A549 (cell line): Measurements from ENCODE around the gene GSDMA. TPM values are rescaled to one million over a fixed set of nuclear protein-coding genes. Genes with fewer than 3 reads are reported as not detected.

Source experiments
- ATAC-seq, 2 experiments: fragments of 200-7000 bp in 1 of 2; fragments of >200 bp in 1 of 2; cut with Nextera tagmentation in 1 of 2; cut with Tn5 transposase in 1 of 2; 3 replicates each; pipeline versions ENCODE4 v1.8.0 to v1.9.1; 2018 to 2020; ENCODE audit warnings: mild to moderate bottlenecking in 1 of 2, moderate library complexity in 1 of 2
- CTCF ChIA-PET: fragments of 300-600 bp; sonication (Branson Sonifier 250); formaldehyde crosslinking; extraction: SDS; loops from one replicate; lab custom pipeline; 2021; ENCODE audit warnings: antibody characterized with exemption, inconsistent platforms; lab: Yijun Ruan, JAX
- POLR2A ChIA-PET: fragments of 350-600 bp; formaldehyde crosslinking; extraction: SDS; loops from one replicate; lab custom pipeline; 2021; ENCODE audit warnings: antibody characterized with exemption, inconsistent platforms; lab: Yijun Ruan, JAX
- DNase-seq, 2 experiments: peaks; one replicate each; pipeline versions ENCODE4 v3.0.0 to v3.0.0-alpha.2; 2011 to 2016; ENCODE audit warnings: low read depth in 1 of 2, low spot score in 1 of 2
- FAIRE-seq: peaks from 2 replicates; lab custom pipeline; 2011; peaks lifted over from hg19 to GRCh38; lab: Jason Lieb, UNC
- H3K27ac ChIP-seq, 2 experiments: fragments of >200 bp; sonication (Bioruptor Twin); formaldehyde crosslinking; 3 replicates each; pipeline ENCODE4 v1.5.1; 2016 to 2017
- H3K4me1 ChIP-seq: fragments of >200 bp; sonication (Bioruptor Twin); formaldehyde crosslinking; 3 replicates; pipeline ENCODE4 v1.6.1; 2016
- H3K4me2 ChIP-seq: fragments of >200 bp; sonication (Bioruptor Twin); formaldehyde crosslinking; 3 replicates; pipeline ENCODE4 v1.6.1; 2016
- H3K4me3 ChIP-seq: fragments of >200 bp; sonication (Bioruptor Twin); formaldehyde crosslinking; 3 replicates; pipeline ENCODE4 v1.5.1; 2016
- H3K9me3 ChIP-seq: fragments of >200 bp; sonication (Bioruptor Twin); formaldehyde crosslinking; 3 replicates; pipeline ENCODE4 v1.6.1; 2016
- CBX2 ChIP-seq: fragments of 200-600 bp; sonication (generic); IDR thresholded peaks from 2 replicates; pipeline ENCODE4 v1.6.1; 2016; ENCODE audit warnings: low read depth, mild to moderate bottlenecking, borderline replicate concordance
- CEBPB ChIP-seq, 2 experiments: fragments of >200 bp in 1 of 2; sonication (Bioruptor Twin) in 1 of 2; formaldehyde crosslinking in 1 of 2; IDR thresholded peaks; 2 replicates each; pipeline ENCODE4 v1.6.1; 2012 to 2016
- EHMT2 ChIP-seq: fragments of 200-600 bp; sonication (generic); IDR thresholded peaks from 2 replicates; pipeline ENCODE4 v1.6.1; 2016; ENCODE audit warnings: antibody characterized with exemption, low read depth, mild to moderate bottlenecking, moderate library complexity
- ELK1 ChIP-seq: fragments of 150-350 bp; IDR thresholded peaks from 2 replicates; pipeline ENCODE4 v1.6.1; 2014; ENCODE audit warnings: low read depth, mild to moderate bottlenecking, low read length
- FOSB ChIP-seq: fragments of 250-450 bp; sonication (Bioruptor Pico); IDR thresholded peaks from 2 replicates; pipeline ENCODE4 v1.5.0; 2020; ENCODE audit warnings: mild to moderate bottlenecking, moderate library complexity
- HDAC2 ChIP-seq: fragments of 200-600 bp; sonication (generic); IDR thresholded peaks from 2 replicates; pipeline ENCODE4 v1.6.1; 2016
- JUN ChIP-seq, 2 experiments: fragments of >200 bp; sonication (Bioruptor Twin); formaldehyde crosslinking; IDR thresholded peaks; 2 replicates in 1 of 2; 3 replicates in 1 of 2; pipeline ENCODE4 v1.6.1; 2016 to 2017
- MAFK ChIP-seq: fragments of 450-650 bp; IDR thresholded peaks from 2 replicates; pipeline ENCODE4 v1.6.1; 2014; ENCODE audit not compliant: partially characterized antibody
- PHF8 ChIP-seq: fragments of 200-600 bp; sonication (generic); IDR thresholded peaks from 2 replicates; pipeline ENCODE4 v1.6.1; 2016; ENCODE audit warnings: low read depth, mild to moderate bottlenecking, antibody characterized with exemption, moderate library complexity, borderline replicate concordance
- POLR2AphosphoS2 ChIP-seq: conservative IDR thresholded peaks from 2 replicates; pipeline ENCODE4 v1.6.1; 2012; ENCODE audit warnings: low read length, improper control_type of control experiment, inconsistent platforms
- RCOR1 ChIP-seq: fragments of 150-350 bp; IDR thresholded peaks from 2 replicates; pipeline ENCODE4 v1.6.1; 2014; ENCODE audit warnings: antibody characterized with exemption, low read length, low read depth
- RNF2 ChIP-seq: fragments of 200-600 bp; sonication (generic); IDR thresholded peaks from 2 replicates; pipeline ENCODE4 v1.6.1; 2016; ENCODE audit warnings: low read depth, mild to moderate bottlenecking, antibody characterized with exemption, moderate library complexity, borderline replicate concordance
- SMC3 ChIP-seq: fragments of >200 bp; sonication (Bioruptor Twin); formaldehyde crosslinking; IDR thresholded peaks from 3 replicates; pipeline ENCODE4 v1.6.1; 2018; ENCODE audit warnings: inconsistent platforms
- TP53 ChIP-seq: fragments of 250-450 bp; sonication (Bioruptor Pico); IDR thresholded peaks from 2 replicates; pipeline ENCODE4 v1.5.0; 2021; ENCODE audit warnings: mild to moderate bottlenecking, moderate library complexity
- ZC3H11A ChIP-seq: fragments of 450-650 bp; IDR thresholded peaks from 2 replicates; pipeline ENCODE4 v1.6.1; 2014; ENCODE audit warnings: antibody characterized with exemption, mild to moderate bottlenecking
- ZNF302 ChIP-seq: fragments of 250-450 bp; sonication (Bioruptor Pico); IDR thresholded peaks from 2 replicates; pipeline ENCODE4 v1.9.0; 2021; ENCODE audit warnings: inconsistent platforms, mild to moderate bottlenecking, moderate library complexity
- whole genome bisulfite sequencing: methylation state at CpG from one replicate; pipeline ENCODE4 v1.1.6; 2017; ENCODE audit errors: missing lambda C conversion rate; 5-methylcytosine and 5-hydroxymethylcytosine counted together
- polyA plus RNA-seq, 4 experiments: library from polyadenylated mRNA; depleted of rRNA in 3 of 4; stranded (reverse); fragments of >200 nt; fragmentation: RNase III in 1 of 4; extraction: RNeasy Plus Mini Kit Qiagen cat#74134 plus additional on column Dnase treatment in 1 of 4; gene quantifications; 2 replicates in 3 of 4; 3 replicates in 1 of 4; pipeline ENCODE4 v1.2.3, GENCODE V29; 2011 to 2017

The GSDMA gene
- polyA plus RNA-seq, 2 of the 4 experiments (the other 2 are of a cell fraction) = not detected

GRCh38 chr17:39975801-39976200, 13.0 kb downstream of the GSDMA start:
- Histone ChIP-seq H3K4me3 (no peak overlapping the region), H3K27ac (no peak overlapping the region), H3K4me2 (no peak overlapping the region), H3K9me3 (no peaks in the 10 kb centered on the region), H3K4me1 (peaks cover 8% of the 10 kb centered on the region; the same call in 2 of the 3 replicates)
- FAIRE-seq (no peak), ATAC-seq (no peak), DNase-seq (no peak)
- WGBS = 48% methylated on average over 4 of the region's 4 CpGs
- TF ChIP-seq HDAC2 (no peak), ZC3H11A (no peak), EHMT2 (no peak), ELK1 (no peak), FOSB (CRISPR knock-in tag) (no peak), RCOR1 (no peak), CBX2 (no peak), JUN (IDR thresholded peaks at IDR 0.05) (no peak), ZNF302 (CRISPR knock-in tag) (no peak), SMC3 (no peak)
- ChIA-PET CTCF (interaction anchor here (0.6 to 19.9 kb wide), 10 partner anchors 14 to 1703 kb away, joined by 3 to 405 read pairs (median 3); partner anchors contain the start of gene GSDMA), POLR2A (interaction anchor here (0.5 kb wide), 1 partner anchor 8 kb away, joined by 3 read pairs; no protein-coding TSS in a partner anchor)

GRCh38 chr17:39979016-39979670, 16.3 kb downstream of the GSDMA start:
- Histone ChIP-seq H3K4me2 (peak overlapping the region; percentile 86; the same call in 2 of the 3 replicates), H3K4me1 (peaks cover 20% of the 10 kb centered on the region), H3K9me3 (no peaks in the 10 kb centered on the region), H3K27ac (no peak overlapping the region), H3K4me3 (no peak overlapping the region)
- WGBS = 75% methylated on average over 5 of the region's 5 CpGs
- ChIA-PET POLR2A (interaction anchor here (0.6 to 2.0 kb wide), 4 partner anchors 39 to 850 kb away, joined by 3 to 12 read pairs (median 5); partner anchors contain the start of gene MED24), CTCF (interaction anchor here (0.7 to 19.9 kb wide), 24 partner anchors 8 to 772 kb away, joined by 3 to 405 read pairs (median 8); partner anchors contain the start of genes CSF3 and GSDMA)
- FAIRE-seq (no peak), DNase-seq (peak in 1 of 2 experiments; percentile 23), ATAC-seq (no peak)
- TF ChIP-seq JUN (IDR thresholded peaks at IDR 0.05) = no peak
- peak; percentile 93 for TF ChIP-seq MAFK

DNA sequence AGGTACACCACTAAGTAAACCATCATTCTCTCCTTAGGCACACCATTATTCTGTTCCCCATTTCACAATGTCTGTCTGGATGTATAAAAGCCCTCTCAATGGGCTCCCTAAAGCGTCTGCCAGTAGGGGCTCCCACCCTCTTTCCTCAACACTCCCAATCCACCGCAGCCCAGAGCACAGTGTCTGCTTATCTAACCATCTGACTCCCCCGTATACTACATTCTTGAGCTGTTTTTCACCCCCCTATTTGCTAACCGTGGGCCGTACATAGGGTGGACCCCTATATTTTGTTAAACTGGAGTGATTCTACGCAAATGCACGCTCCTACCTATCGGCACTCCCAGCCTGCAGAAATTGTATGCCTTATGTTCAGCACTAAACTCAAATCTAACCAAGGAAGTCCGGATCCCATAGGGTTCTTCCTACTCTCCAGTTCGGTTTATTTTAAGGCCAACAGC, 17.1 kb downstream of the GSDMA start:
- DNase-seq (peak; percentile 48 to 56), FAIRE-seq (no peak), ATAC-seq (peak; percentile 68 to 73)
- Histone ChIP-seq H3K27ac (peak overlapping the region; percentile 74 to 81), H3K9me3 (no peaks in the 10 kb centered on the region), H3K4me3 (peak overlapping the region; percentile 89), H3K4me1 (peaks cover 20% of the 10 kb centered on the region), H3K4me2 (peak overlapping the region; percentile 86)
- WGBS = 5% methylated on average over 10 of the region's 10 CpGs
- CTCF ChIA-PET = interaction anchor here (0.9 to 19.9 kb wide), 40 partner anchors 9 to 432 kb away, joined by 3 to 405 read pairs (median 5); partner anchors contain the start of genes CSF3, GSDMA, MIEN1 and WIPF2
- no peak for TF ChIP-seq SMC3
- peak in 1 of 2 experiments; percentile 55; a peak in 1 of 4 replicates for TF ChIP-seq CEBPB (IDR thresholded peaks at IDR 0.05)
- no peak for TF ChIP-seq RNF2
- TF ChIP-seq TP53 (CRISPR knock-in tag) = no peak
- peak; percentile 31; the same call in 1 of the 2 replicates for TF ChIP-seq PHF8
- no peak for TF ChIP-seq POLR2AphosphoS2
- POLR2A ChIA-PET = interaction anchor here (0.6 to 2.1 kb wide), 37 partner anchors 8 to 361 kb away, joined by 3 to 43 read pairs (median 5); partner anchors contain the start of genes CASC3, GSDMA, MED24 and MIEN1
